ENCODE results near the gene ATXN7. TPM values are rescaled to one million over a fixed set of nuclear protein-coding genes. Genes with fewer than 3 reads are reported as not detected.

ATXN7 gene
- total and polyA plus RNA-seq, 2 of the 13 experiments (the other 11 are each of a cell fraction or from before 2014, with no cell fraction given) = 13.8 to 20.0 TPM

GRCh38 chr3:63932509-63933212, 69.0 kb downstream of the ATXN7 start:
- Histone ChIP-seq H3K27me3 (ENCODE audit: control insufficient read depth in 1 of 2, insufficient read depth in 2 of 2, low read length in 2 of 2) (no peaks in the 10 kb centered on the region), H3K27ac (ENCODE audit: extremely low read length, insufficient read depth, low read length) (no peak overlapping the region), H2AFZ (ENCODE audit: low read length) (no peak overlapping the region), H3K36me3 (replicated peaks in 1 of 2; ENCODE audit: control insufficient read depth in 1 of 2, insufficient read depth in 2 of 2, low read length in 2 of 2) (peaks cover 0 to 10% of the 10 kb centered on the region in 2 experiments; a peak in 1 of 5 replicates), H3K4me1 (ENCODE audit: insufficient read depth, low read length) (peaks cover 33% of the 10 kb centered on the region), H3K9ac (ENCODE audit: insufficient read depth, low read depth, low read length) (no peak overlapping the region), H4K20me1 (ENCODE audit: insufficient read depth, low read length) (peaks cover 18% of the 10 kb centered on the region), H3K9me3 (ENCODE audit: low read length) (no peaks in the 10 kb centered on the region), H3K79me2 (ENCODE audit: insufficient read depth, low read length) (peaks cover 57% of the 10 kb centered on the region), H3K4me2 (ENCODE audit: low read depth, low read length) (no peak overlapping the region), H3K4me3 (replicated peaks in 1 of 3; ENCODE audit: insufficient read depth in 1 of 3, low read depth in 2 of 3, low read length in 3 of 3) (no peak overlapping the region)
- BruUV-seq (replicated peaks) = no TSS peak
- intact Hi-C loops (cut with micrococcal nuclease; ENCODE audit: unreplicated experiment) (no loop called here), in situ Hi-C loops (cut with HindIII; ENCODE audit: extremely low pct_ligation_motif_present, low pct_unique_long_range_greater_than_20kb) (no loop called here)
- TF ChIP-seq, protein P1, sequence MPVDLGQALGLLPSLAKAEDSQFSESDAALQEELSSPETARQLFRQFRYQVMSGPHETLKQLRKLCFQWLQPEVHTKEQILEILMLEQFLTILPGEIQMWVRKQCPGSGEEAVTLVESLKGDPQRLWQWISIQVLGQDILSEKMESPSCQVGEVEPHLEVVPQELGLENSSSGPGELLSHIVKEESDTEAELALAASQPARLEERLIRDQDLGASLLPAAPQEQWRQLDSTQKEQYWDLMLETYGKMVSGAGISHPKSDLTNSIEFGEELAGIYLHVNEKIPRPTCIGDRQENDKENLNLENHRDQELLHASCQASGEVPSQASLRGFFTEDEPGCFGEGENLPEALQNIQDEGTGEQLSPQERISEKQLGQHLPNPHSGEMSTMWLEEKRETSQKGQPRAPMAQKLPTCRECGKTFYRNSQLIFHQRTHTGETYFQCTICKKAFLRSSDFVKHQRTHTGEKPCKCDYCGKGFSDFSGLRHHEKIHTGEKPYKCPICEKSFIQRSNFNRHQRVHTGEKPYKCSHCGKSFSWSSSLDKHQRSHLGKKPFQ (CRISPR knock-in tag; IDR thresholded peaks at IDR 0.05; ENCODE audit: insufficient replicate concordance) = no peak
- TF ChIP-seq ZSCAN9 (CRISPR knock-in tag; IDR thresholded peaks at IDR 0.05; ENCODE audit: borderline replicate concordance) = no peak
- no peak for TF ChIP-seq DR1 (CRISPR knock-in tag; IDR thresholded peaks at IDR 0.05)
- TF ChIP-seq ZNF12 (CRISPR knock-in tag; IDR thresholded peaks at IDR 0.05) = no peak
- TF ChIP-seq, protein P2, sequence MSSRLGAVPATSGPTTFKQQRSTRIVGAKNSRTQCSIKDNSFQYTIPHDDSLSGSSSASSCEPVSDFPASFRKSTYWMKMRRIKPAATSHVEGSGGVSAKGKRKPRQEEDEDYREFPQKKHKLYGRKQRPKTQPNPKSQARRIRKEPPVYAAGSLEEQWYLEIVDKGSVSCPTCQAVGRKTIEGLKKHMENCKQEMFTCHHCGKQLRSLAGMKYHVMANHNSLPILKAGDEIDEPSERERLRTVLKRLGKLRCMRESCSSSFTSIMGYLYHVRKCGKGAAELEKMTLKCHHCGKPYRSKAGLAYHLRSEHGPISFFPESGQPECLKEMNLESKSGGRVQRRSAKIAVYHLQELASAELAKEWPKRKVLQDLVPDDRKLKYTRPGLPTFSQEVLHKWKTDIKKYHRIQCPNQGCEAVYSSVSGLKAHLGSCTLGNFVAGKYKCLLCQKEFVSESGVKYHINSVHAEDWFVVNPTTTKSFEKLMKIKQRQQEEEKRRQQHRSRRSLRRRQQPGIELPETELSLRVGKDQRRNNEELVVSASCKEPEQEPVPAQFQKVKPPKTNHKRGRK (CRISPR knock-in tag; IDR thresholded peaks at IDR 0.05) = no peak
- no peak for TF ChIP-seq MLX (CRISPR knock-in tag; IDR thresholded peaks at IDR 0.05)
- no peak for TF ChIP-seq KDM4B (CRISPR knock-in tag; IDR thresholded peaks at IDR 0.05)
- TF ChIP-seq ZFP37 (CRISPR knock-in tag; IDR thresholded peaks at IDR 0.05; ENCODE audit: borderline replicate concordance) = no peak
- no peak for TF ChIP-seq IRF9 (CRISPR knock-in tag; IDR thresholded peaks at IDR 0.05; ENCODE audit: borderline replicate concordance)
- no peak for TF ChIP-seq ZNF367 (CRISPR knock-in tag; IDR thresholded peaks at IDR 0.05; ENCODE audit: borderline replicate concordance)
- TF ChIP-seq ZNF607 (CRISPR knock-in tag; IDR thresholded peaks at IDR 0.05; ENCODE audit: borderline replicate concordance) = no peak
- TF ChIP-seq RFXANK (CRISPR knock-in tag; IDR thresholded peaks at IDR 0.05) = no peak
- no peak for TF ChIP-seq ZNF572 (CRISPR knock-in tag; IDR thresholded peaks at IDR 0.05)
- no peak for TF ChIP-seq KLF15 (CRISPR knock-in tag; IDR thresholded peaks at IDR 0.05; ENCODE audit: borderline replicate concordance)
- TF ChIP-seq ZSCAN21 (CRISPR knock-in tag; IDR thresholded peaks at IDR 0.05; ENCODE audit: borderline replicate concordance) = no peak
- no peak for TF ChIP-seq MED1 (CRISPR knock-in tag; IDR thresholded peaks at IDR 0.05)
- 84% methylated on average over 3 of the region's 3 CpGs for WGBS (ENCODE audit: low lambda C conversion rate)
- FAIRE-seq = no peak
- ATAC-seq = no peak
- POLR2A ChIA-PET = no interaction called here
- no peak for DNase-seq (ENCODE audit: low spot score)
- CTCF ChIA-PET (ENCODE audit: low intra/inter-chr PET ratio, low total read pairs) = no interaction called here

Measured in HepG2 (cell line).